K562 (cell line): ENCODE measurements around the gene IMPACT. TPM values are rescaled to one million over a fixed set of nuclear protein-coding genes. Genes with fewer than 3 reads are reported as not detected.

Experiments
- ATAC-seq: fragments of 200-7000 bp; cut with Tn5 transposase; 3 replicates; pipeline ENCODE4 v1.9.1; 2020; ENCODE audit warnings: moderate library complexity
- BruUV-seq: library from RNA; stranded (reverse); fragments of 400-500 nt; replicated peaks from 2 replicates; lab custom pipeline; 2021; lab: Mats Ljungman, UMichigan
- CTCF ChIA-PET: fragments of 300-600 bp; formaldehyde crosslinking; extraction: SDS; loops from one replicate; lab custom pipeline; 2021; ENCODE audit warnings: low intra/inter-chr PET ratio; lab: Yijun Ruan, JAX
- POLR2A ChIA-PET: fragments of 300-600, 350-650 bp; sonication (Branson Sonifier 250); formaldehyde crosslinking; extraction: SDS; loops from one replicate; lab custom pipeline; 2021; ENCODE audit warnings: antibody characterized with exemption, inconsistent platforms; lab: Yijun Ruan, JAX
- DNase-seq, 4 experiments: peaks; one replicate each; pipeline versions ENCODE4 v3.0.0 to v3.0.0-alpha.2; 2011 to 2018; ENCODE audit warnings: low spot score in 3 of 4, mixed read lengths in 3 of 4; ENCODE audit errors: extremely low read depth in 1 of 4
- FAIRE-seq: peaks from 2 replicates; lab custom pipeline; 2011; peaks lifted over from hg19 to GRCh38; lab: Jason Lieb, UNC
- H2AFZ ChIP-seq: 2 replicates; pipeline ENCODE4 v1.6.0; 2011; ENCODE audit warnings: low read depth, low read length, control low read depth, inconsistent platforms
- H3K27ac ChIP-seq: fragments of 200-600 bp; 3 replicates; pipeline ENCODE4 v1.8.0; 2011; ENCODE audit warnings: low read depth, mild to moderate bottlenecking, control low read depth, inconsistent platforms, low read length, moderate library complexity, mixed read lengths; ENCODE audit errors: extremely low read depth
- H3K27me3 ChIP-seq, 2 experiments: fragments of 300-600 bp in 1 of 2; 2 replicates in 1 of 2; 3 replicates in 1 of 2; pipeline versions ENCODE4 v1.6.0 to v1.8.0; 2011; ENCODE audit warnings: inconsistent platforms in 2 of 2, low read length in 2 of 2, mild to moderate bottlenecking in 1 of 2, mixed read lengths in 1 of 2, moderate library complexity in 1 of 2; ENCODE audit not compliant: control insufficient read depth in 2 of 2, insufficient read depth in 2 of 2
- H3K36me3 ChIP-seq: fragments of 300-600 bp; 3 replicates; pipeline ENCODE4 v1.8.0; 2011; ENCODE audit warnings: mild to moderate bottlenecking, low read length, inconsistent platforms; ENCODE audit not compliant: control insufficient read depth, insufficient read depth
- H3K4me1 ChIP-seq, 2 experiments: fragments of 200-600 bp in 1 of 2; replicated peaks in 1 of 2; 2 replicates in 1 of 2; 3 replicates in 1 of 2; pipeline versions ENCODE4 v1.5.1 to v1.8.0; 2011; ENCODE audit warnings: inconsistent platforms in 2 of 2, low read length in 2 of 2, mild to moderate bottlenecking in 1 of 2, mixed read lengths in 1 of 2, moderate library complexity in 1 of 2; ENCODE audit not compliant: control insufficient read depth in 2 of 2, insufficient read depth in 2 of 2
- H3K4me2 ChIP-seq: 2 replicates; pipeline ENCODE4 v1.6.1; 2011; ENCODE audit warnings: low read length, control low read depth, inconsistent platforms, mixed read lengths; ENCODE audit not compliant: insufficient read depth
- H3K4me3 ChIP-seq: fragments of 200-600 bp; sonication (generic), shearing (Covaris generic); 2 replicates; pipeline ENCODE4 v1.5.1; 2016; ENCODE audit warnings: control low read depth, inconsistent platforms
- H3K79me2 ChIP-seq: fragments of 200-600 bp; 3 replicates; pipeline ENCODE4 v1.8.0; 2011; ENCODE audit warnings: low read length, inconsistent platforms; ENCODE audit not compliant: control insufficient read depth, insufficient read depth
- H3K9ac ChIP-seq, 2 experiments: 2 replicates each; pipeline versions ENCODE4 v1.6.0 to v1.6.1; 2011; ENCODE audit warnings: low read depth in 2 of 2, low read length in 2 of 2, control low read depth in 1 of 2, inconsistent platforms in 1 of 2, mild to moderate bottlenecking in 1 of 2, mixed read lengths in 1 of 2; ENCODE audit not compliant: insufficient read depth in 1 of 2
- H3K9me1 ChIP-seq: one replicate; pipeline ENCODE4 v1.6.0; 2011; ENCODE audit warnings: inconsistent platforms, mild to moderate bottlenecking, low read length, moderate library complexity; ENCODE audit not compliant: control insufficient read depth, insufficient read depth
- H3K9me3 ChIP-seq: replicated peaks from 2 replicates; pipeline ENCODE4 v1.5.1; 2011; ENCODE audit warnings: low read depth, low read length, inconsistent platforms; ENCODE audit not compliant: control insufficient read depth, insufficient read depth
- H4K20me1 ChIP-seq: replicated peaks from 2 replicates; pipeline ENCODE4 v1.6.1; 2011; ENCODE audit warnings: low read length, inconsistent platforms, mixed read lengths; ENCODE audit not compliant: control insufficient read depth, insufficient read depth
- WGBS: fragments of 100-300 bp; shearing (Covaris generic); methylation state at CpG from one replicate; pipeline ENCODE4 v1.1.6; 2016; ENCODE audit warnings: low coverage, mixed read lengths; ENCODE audit not compliant: insufficient coverage; ENCODE audit errors: missing lambda C conversion rate; 5-methylcytosine and 5-hydroxymethylcytosine counted together
- in situ Hi-C: fragments of 300-500 bp; cut with MboI; formaldehyde crosslinking; loops from 4 replicates; pipeline ENCODE4 v1.15.0; 2018; ENCODE audit warnings: inconsistent platforms, mixed read lengths
- intact Hi-C: fragments of 100-400 bp; cut with micrococcal nuclease; formaldehyde crosslinking; loops from 2 replicates; pipeline ENCODE4 v1.14.2; 2022
- polyA plus RNA-seq, 8 experiments: library from polyadenylated mRNA; depleted of rRNA in 4 of 8; stranded (reverse) in 5 of 8; unstranded in 3 of 8; fragments of >200 nt; fragmentation: Nextera tagmentation in 2 of 8; fragmentation: Illumina TruSeq in 1 of 8; extraction: Ambion mirVana in 2 of 8; extraction: Trizol in 1 of 8; gene quantifications; 2 replicates each; pipeline versions ENCODE4 v1.2.1 to v1.2.3, GENCODE V29; 2011 to 2014; ENCODE audit warnings: inconsistent platforms in 1 of 8, missing spikeins in 1 of 8
- total RNA-seq, 7 experiments: library from RNA; depleted of rRNA in 6 of 7; stranded (reverse); fragments of >200 nt in 6 of 7; fragmentation: Illumina TruSeq in 2 of 7; extraction: Trizol in 2 of 7; gene quantifications; 2 replicates each; pipeline versions ENCODE4 v1.2.1 to v1.2.3, GENCODE V29; 2011 to 2021; ENCODE audit warnings: low replicate concordance in 1 of 7
- TF ChIP-seq, protein P1 (sequence below): fragments of 450-650 bp; formaldehyde crosslinking; IDR thresholded peaks from 2 replicates; pipeline ENCODE4 v1.4.0; 2022; ENCODE audit warnings: missing genetic modification characterization
- TF ChIP-seq, protein P2 (sequence below), 2 experiments: fragments of 450-650 bp; formaldehyde crosslinking in 1 of 2; IDR thresholded peaks; 2 replicates each; pipeline versions ENCODE4 v1.4.0 to v1.6.1; 2014 to 2020; ENCODE audit warnings: mild to moderate bottlenecking in 2 of 2, borderline replicate concordance in 1 of 2, low read depth in 1 of 2
- TF ChIP-seq, protein P3 (sequence below): fragments of 250-450 bp; sonication (Bioruptor Pico); IDR thresholded peaks from 2 replicates; pipeline ENCODE4 v1.4.0; 2020; ENCODE audit warnings: mild to moderate bottlenecking, moderate library complexity, borderline replicate concordance

The IMPACT gene
- total and polyA plus RNA-seq, 9 of the 15 experiments (the other 6 are each of a cell fraction or from before 2014, with no cell fraction given) = 4.7 to 7.6 (median 5.8) TPM

DNA sequence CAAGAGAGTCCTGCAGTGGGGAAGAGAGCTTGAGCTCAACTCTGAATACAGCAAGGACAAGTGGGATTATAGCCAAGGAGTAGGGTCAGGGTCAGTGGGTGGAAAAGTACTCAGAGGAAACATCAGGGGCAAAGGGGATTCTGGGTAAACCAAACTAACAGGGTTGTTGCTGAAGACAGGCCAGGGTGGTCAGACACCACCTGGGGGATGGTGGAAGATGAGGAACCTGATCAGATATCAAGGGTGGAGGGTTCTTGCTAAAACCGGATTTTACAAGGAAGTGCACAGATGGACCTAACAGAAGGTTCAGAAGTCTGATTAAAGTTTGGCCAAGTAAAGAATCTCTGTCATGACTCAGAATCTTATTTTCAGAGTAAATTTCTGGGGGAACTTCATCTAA is 45.3 kb upstream of the IMPACT start:
- TF ChIP-seq, protein P1, sequence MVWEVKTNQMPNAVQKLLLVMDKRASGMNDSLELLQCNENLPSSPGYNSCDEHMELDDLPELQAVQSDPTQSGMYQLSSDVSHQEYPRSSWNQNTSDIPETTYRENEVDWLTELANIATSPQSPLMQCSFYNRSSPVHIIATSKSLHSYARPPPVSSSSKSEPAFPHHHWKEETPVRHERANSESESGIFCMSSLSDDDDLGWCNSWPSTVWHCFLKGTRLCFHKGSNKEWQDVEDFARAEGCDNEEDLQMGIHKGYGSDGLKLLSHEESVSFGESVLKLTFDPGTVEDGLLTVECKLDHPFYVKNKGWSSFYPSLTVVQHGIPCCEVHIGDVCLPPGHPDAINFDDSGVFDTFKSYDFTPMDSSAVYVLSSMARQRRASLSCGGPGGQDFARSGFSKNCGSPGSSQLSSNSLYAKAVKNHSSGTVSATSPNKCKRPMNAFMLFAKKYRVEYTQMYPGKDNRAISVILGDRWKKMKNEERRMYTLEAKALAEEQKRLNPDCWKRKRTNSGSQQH (CRISPR knock-in tag) = no peak
- TF ChIP-seq, protein P2, sequence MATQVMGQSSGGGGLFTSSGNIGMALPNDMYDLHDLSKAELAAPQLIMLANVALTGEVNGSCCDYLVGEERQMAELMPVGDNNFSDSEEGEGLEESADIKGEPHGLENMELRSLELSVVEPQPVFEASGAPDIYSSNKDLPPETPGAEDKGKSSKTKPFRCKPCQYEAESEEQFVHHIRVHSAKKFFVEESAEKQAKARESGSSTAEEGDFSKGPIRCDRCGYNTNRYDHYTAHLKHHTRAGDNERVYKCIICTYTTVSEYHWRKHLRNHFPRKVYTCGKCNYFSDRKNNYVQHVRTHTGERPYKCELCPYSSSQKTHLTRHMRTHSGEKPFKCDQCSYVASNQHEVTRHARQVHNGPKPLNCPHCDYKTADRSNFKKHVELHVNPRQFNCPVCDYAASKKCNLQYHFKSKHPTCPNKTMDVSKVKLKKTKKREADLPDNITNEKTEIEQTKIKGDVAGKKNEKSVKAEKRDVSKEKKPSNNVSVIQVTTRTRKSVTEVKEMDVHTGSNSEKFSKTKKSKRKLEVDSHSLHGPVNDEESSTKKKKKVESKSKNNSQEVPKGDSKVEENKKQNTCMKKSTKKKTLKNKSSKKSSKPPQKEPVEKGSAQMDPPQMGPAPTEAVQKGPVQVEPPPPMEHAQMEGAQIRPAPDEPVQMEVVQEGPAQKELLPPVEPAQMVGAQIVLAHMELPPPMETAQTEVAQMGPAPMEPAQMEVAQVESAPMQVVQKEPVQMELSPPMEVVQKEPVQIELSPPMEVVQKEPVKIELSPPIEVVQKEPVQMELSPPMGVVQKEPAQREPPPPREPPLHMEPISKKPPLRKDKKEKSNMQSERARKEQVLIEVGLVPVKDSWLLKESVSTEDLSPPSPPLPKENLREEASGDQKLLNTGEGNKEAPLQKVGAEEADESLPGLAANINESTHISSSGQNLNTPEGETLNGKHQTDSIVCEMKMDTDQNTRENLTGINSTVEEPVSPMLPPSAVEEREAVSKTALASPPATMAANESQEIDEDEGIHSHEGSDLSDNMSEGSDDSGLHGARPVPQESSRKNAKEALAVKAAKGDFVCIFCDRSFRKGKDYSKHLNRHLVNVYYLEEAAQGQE (IDR thresholded peaks at IDR 0.05; ENCODE audit: borderline replicate concordance) = peak; percentile 36
- TF ChIP-seq, protein P2 (CRISPR knock-in tag; IDR thresholded peaks at IDR 0.05; ENCODE audit: low read depth) = no peak
- TF ChIP-seq, protein P3, sequence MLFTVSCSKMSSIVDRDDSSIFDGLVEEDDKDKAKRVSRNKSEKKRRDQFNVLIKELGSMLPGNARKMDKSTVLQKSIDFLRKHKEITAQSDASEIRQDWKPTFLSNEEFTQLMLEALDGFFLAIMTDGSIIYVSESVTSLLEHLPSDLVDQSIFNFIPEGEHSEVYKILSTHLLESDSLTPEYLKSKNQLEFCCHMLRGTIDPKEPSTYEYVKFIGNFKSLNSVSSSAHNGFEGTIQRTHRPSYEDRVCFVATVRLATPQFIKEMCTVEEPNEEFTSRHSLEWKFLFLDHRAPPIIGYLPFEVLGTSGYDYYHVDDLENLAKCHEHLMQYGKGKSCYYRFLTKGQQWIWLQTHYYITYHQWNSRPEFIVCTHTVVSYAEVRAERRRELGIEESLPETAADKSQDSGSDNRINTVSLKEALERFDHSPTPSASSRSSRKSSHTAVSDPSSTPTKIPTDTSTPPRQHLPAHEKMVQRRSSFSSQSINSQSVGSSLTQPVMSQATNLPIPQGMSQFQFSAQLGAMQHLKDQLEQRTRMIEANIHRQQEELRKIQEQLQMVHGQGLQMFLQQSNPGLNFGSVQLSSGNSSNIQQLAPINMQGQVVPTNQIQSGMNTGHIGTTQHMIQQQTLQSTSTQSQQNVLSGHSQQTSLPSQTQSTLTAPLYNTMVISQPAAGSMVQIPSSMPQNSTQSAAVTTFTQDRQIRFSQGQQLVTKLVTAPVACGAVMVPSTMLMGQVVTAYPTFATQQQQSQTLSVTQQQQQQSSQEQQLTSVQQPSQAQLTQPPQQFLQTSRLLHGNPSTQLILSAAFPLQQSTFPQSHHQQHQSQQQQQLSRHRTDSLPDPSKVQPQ = no peak
- TF ChIP-seq, all 486 proteins: peak for 1
- no peak overlapping the region for H3K4me2 ChIP-seq
- H3K4me3 ChIP-seq = no peak overlapping the region
- intact Hi-C loops (no loop called here), in situ Hi-C loops (no loop called here)
- DNase-seq (no peak), FAIRE-seq (peak; percentile 37), ATAC-seq (no peak)
- H4K20me1 ChIP-seq = no peaks in the 10 kb centered on the region
- no peaks in the 10 kb centered on the region for H3K4me1 ChIP-seq
- H3K9me3 ChIP-seq = no peaks in the 10 kb centered on the region
- H2AFZ ChIP-seq = no peak overlapping the region
- no peak overlapping the region for H3K27ac ChIP-seq
- WGBS = 0% methylated on average over 1 of the region's 1 CpG
- BruUV-seq = no TSS peak
- H3K79me2 ChIP-seq = no peaks in the 10 kb centered on the region
- H3K9ac ChIP-seq = no peak overlapping the region
- H3K9me1 ChIP-seq = no peaks in the 10 kb centered on the region
- H3K27me3 ChIP-seq = 0 out of 5 replicates have a peak, but pooled peaks cover 2 to 4% of the 10 kb centered on the region in 2 experiments
- CTCF ChIA-PET = no interaction called here
- POLR2A ChIA-PET = no interaction called here
- no peaks in the 10 kb centered on the region for H3K36me3 ChIP-seq
